Right atrium auricular region (tissue), 2 donors: ENCODE measurements around the gene WDR45. TPM values are rescaled to one million over a fixed set of nuclear protein-coding genes. Genes with fewer than 3 reads are reported as not detected.

Experiments
- DNase-seq: peaks from one replicate; pipeline ENCODE4 v3.0.0-alpha.2; 2019; ENCODE audit warnings: low spot score
- H3K27ac ChIP-seq, 2 donors: fragments of 200-600 bp; sonication (generic); 1 replicate in 1 of 2; 2 replicates in 1 of 2; pipeline ENCODE4 v1.5.1; 2016 to 2019
- H3K27me3 ChIP-seq, 2 donors: fragments of 200-600 bp; sonication (generic); one replicate each; pipeline versions ENCODE4 v1.5.1 to v1.6.0; 2017 to 2019
- H3K36me3 ChIP-seq: fragments of 200-600 bp; sonication (generic); one replicate; pipeline ENCODE4 v1.5.1; 2016
- H3K4me1 ChIP-seq, 2 donors: fragments of 200-600 bp; sonication (generic); one replicate each; pipeline versions ENCODE4 v1.5.1 to v1.6.0; 2017 to 2019
- H3K4me3 ChIP-seq, 2 donors: fragments of 200-600 bp; sonication (generic); 1 replicate in 1 of 2; 2 replicates in 1 of 2; pipeline ENCODE4 v1.5.1; 2017 to 2019; ENCODE audit warnings: mild to moderate bottlenecking in 1 of 2, moderate library complexity in 1 of 2
- H3K9me3 ChIP-seq, 2 donors: fragments of 200-600 bp; sonication (generic); one replicate each; pipeline ENCODE4 v1.5.1; 2019
- total RNA-seq, 2 donors: library from RNA; depleted of rRNA; stranded (reverse); fragments of >200 nt; gene quantifications; one replicate each; pipeline ENCODE4 v1.1.0, GENCODE V29; 2016
- TF ChIP-seq, protein P1 (sequence below), 2 donors: fragments of 200-600 bp; sonication (generic); IDR thresholded peaks; one replicate each; pipeline ENCODE4 v1.5.1; 2019; ENCODE audit warnings: antibody characterized with exemption in 2 of 2

The WDR45 gene
- total RNA-seq, 2 donors from 2014 or later = 78.3 to 117 TPM

DNA sequence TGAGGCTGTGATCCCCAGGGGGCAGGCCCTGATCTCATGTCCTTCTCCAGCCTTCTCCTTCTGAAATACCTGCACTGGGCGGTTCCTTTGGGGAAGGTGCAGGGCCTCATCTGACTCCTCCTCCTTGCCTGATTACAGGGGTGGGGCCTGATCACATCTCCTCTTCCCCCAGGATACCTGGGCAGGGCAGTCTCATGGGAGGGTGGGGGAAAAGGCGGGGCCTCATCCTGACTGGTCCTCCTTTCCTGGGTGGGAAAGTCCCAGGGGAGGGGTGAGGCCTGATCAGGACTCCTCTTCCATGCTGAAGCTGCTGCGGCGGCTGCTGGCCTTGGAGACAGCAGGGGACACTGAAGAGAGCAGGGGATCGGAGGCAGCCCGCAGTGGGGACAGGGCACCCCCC lies 49.8 kb downstream of the WDR45 start:
- peaks cover 42% of the 10 kb centered on the region for H3K36me3 ChIP-seq
- H3K9me3 ChIP-seq = no peaks in the 10 kb centered on the region
- H3K27me3 ChIP-seq = no peaks in the 10 kb centered on the region
- TF ChIP-seq, protein P1, sequence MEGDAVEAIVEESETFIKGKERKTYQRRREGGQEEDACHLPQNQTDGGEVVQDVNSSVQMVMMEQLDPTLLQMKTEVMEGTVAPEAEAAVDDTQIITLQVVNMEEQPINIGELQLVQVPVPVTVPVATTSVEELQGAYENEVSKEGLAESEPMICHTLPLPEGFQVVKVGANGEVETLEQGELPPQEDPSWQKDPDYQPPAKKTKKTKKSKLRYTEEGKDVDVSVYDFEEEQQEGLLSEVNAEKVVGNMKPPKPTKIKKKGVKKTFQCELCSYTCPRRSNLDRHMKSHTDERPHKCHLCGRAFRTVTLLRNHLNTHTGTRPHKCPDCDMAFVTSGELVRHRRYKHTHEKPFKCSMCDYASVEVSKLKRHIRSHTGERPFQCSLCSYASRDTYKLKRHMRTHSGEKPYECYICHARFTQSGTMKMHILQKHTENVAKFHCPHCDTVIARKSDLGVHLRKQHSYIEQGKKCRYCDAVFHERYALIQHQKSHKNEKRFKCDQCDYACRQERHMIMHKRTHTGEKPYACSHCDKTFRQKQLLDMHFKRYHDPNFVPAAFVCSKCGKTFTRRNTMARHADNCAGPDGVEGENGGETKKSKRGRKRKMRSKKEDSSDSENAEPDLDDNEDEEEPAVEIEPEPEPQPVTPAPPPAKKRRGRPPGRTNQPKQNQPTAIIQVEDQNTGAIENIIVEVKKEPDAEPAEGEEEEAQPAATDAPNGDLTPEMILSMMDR (IDR thresholded peaks at IDR 0.05) = no peak
- no peak overlapping the region for H3K4me3 ChIP-seq
- H3K27ac ChIP-seq = no peak overlapping the region
- no peaks in the 10 kb centered on the region for H3K4me1 ChIP-seq
- DNase-seq = no peak

Other genes with a start within 250 kb of the WDR45 start
- gene PCSK1N, start 244.3 kb downstream of the WDR45 start, total RNA-seq = 10 to 100 TPM in 1 of 2 donors, 1 to 10 TPM in 1; 4.3 to 12.5 TPM
- gene TIMM17B, start 182.1 kb downstream of the WDR45 start, total RNA-seq = 10 to 100 TPM; 49.2 to 56.5 TPM
- 10 to 100 TPM; 44.4 to 66.7 TPM for gene PQBP1, start 182.0 kb downstream of the WDR45 start, total RNA-seq
- gene SLC35A2, start 168.2 kb downstream of the WDR45 start, total RNA-seq = 10 to 100 TPM; 16.8 to 18.8 TPM
- gene PIM2, start 160.9 kb downstream of the WDR45 start, total RNA-seq = 1 to 10 TPM; 5.4 to 9.1 TPM
- 10 to 100 TPM; 15.4 to 23.9 TPM for gene OTUD5, start 122.3 kb downstream of the WDR45 start, total RNA-seq
- gene KCND1, start 108.0 kb downstream of the WDR45 start, total RNA-seq = 1 to 10 TPM; 1.3 to 1.5 TPM
- 10 to 100 TPM in 1 of 2 donors, 1 to 10 TPM in 1; 9.6 to 16.0 TPM for gene GRIPAP1, start 77.6 kb downstream of the WDR45 start, total RNA-seq
- gene TFE3, start 36.5 kb downstream of the WDR45 start, total RNA-seq = 10 to 100 TPM; 25.8 to 60.3 TPM
- gene CCDC120, start 20.9 kb downstream of the WDR45 start, total RNA-seq = 1 to 10 TPM; 1.3 to 2.2 TPM
- gene PRAF2, start 5.9 kb downstream of the WDR45 start, total RNA-seq = 10 to 100 TPM; 11.5 to 29.7 TPM
- 10 to 100 TPM; 17.7 to 26.1 TPM for gene GPKOW, start 43.8 kb upstream of the WDR45 start, total RNA-seq
- 10 to 100 TPM; 18.9 to 23.4 TPM for gene MAGIX, start 82.9 kb upstream of the WDR45 start, total RNA-seq
- gene PLP2, start 92.0 kb upstream of the WDR45 start, total RNA-seq = 10 to 100 TPM; 47.8 to 64.8 TPM
- 10 to 100 TPM in 1 of 2 donors, 1 to 10 TPM in 1; 7.2 to 12.7 TPM for gene PRICKLE3, start 106.5 kb upstream of the WDR45 start, total RNA-seq
- gene SYP, start 120.3 kb upstream of the WDR45 start, total RNA-seq = 1 to 10 TPM; 2.8 to 3.5 TPM
- gene CACNA1F, start 153.5 kb upstream of the WDR45 start, total RNA-seq = under 1 TPM; 0.08 to 0.11 TPM
- 10 to 100 TPM in 1 of 2 donors, 1 to 10 TPM in 1; 9.5 to 14.4 TPM for gene CCDC22, start 155.6 kb upstream of the WDR45 start, total RNA-seq
- not detected for gene FOXP3, start 184.8 kb upstream of the WDR45 start, total RNA-seq
- 10 to 100 TPM; 24.2 to 29.6 TPM for gene PPP1R3F, start 189.9 kb upstream of the WDR45 start, total RNA-seq
- not detected for gene GAGE10, start 223.8 kb upstream of the WDR45 start, total RNA-seq
- not detected for gene GAGE12J, start 242.2 kb upstream of the WDR45 start, total RNA-seq